Fibroblast of villous mesenchyme (primary cell): ENCODE results near the gene CFHR5. TPM values are rescaled to one million over a fixed set of nuclear protein-coding genes. Genes with fewer than 3 reads are reported as not detected.
A peak's percentile ranks its signal among the peaks of the same experiment; 100 is the strongest.
"Not testable (repeated sequence)": the region's sequence is repeated elsewhere in the genome, so short reads cannot be mapped to it uniquely, and the experiment has no call there.

Experiments used
- DNase-seq: peaks from one replicate; pipeline ENCODE4 v3.0.0-alpha.2; 2010; ENCODE audit warnings: low read depth
- H3K4me3 ChIP-seq: 2 replicates; pipeline ENCODE4 v1.5.1; 2011; ENCODE audit warnings: low read depth, mild to moderate bottlenecking, low read length
- CTCF ChIP-seq: IDR thresholded peaks from 2 replicates; pipeline ENCODE4 v1.5.1; 2012; ENCODE audit warnings: low read depth, mild to moderate bottlenecking, low read length; ENCODE audit not compliant: insufficient read depth
- total RNA-seq: library from RNA; depleted of rRNA; stranded (reverse); fragments of >200 nt; gene quantifications from 2 replicates; pipeline ENCODE4 v1.2.3, GENCODE V29; 2012

Gene CFHR5
- total RNA-seq, 1 donor = not detected

DNA sequence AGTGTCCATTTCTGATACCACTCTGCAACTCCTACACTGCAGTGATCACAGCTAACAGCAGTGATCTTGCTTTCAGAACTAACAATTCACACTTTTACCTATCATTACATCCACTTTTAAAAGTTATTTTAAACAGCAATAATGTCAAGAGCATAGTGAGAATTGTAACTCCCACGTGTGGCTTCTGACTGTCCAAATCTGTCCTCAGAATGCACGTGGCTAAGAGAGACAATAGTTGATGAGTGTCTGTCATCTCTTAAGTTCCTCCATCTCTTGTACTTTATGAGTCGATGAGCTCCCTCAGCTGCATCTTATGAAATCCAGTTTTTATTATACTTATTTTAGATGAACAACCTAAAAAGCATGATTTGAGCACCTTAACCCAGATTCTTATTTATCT is 16.5 kb upstream of the CFHR5 start:
- TF ChIP-seq CTCF = no peak
- no peak overlapping the region for H3K4me3 ChIP-seq
- no peak for DNase-seq

DNA sequence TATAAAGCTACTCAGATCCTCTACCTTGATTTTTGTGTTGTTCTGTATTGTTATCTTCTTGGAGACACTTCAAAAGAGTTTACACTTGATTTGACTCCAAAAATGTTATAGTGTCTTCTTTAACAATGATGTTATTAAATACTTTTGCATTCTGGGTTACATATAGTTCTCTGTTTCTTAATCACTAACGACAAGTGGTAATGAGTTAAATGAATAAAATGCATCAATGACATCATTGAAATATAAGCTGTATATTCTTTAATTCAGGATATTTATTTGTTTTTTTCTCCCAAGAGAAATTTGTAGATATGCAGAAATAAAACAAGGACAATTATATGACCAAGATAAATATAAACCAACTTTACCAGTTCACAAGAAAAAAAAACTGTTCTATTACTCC is 7.2 kb upstream of the CFHR5 start:
- no peak overlapping the region for H3K4me3 ChIP-seq
- no peak for TF ChIP-seq CTCF
- DNase-seq = no peak

GRCh38 chr1:196976278-196976677 is 1.1 kb upstream of the CFHR5 start:
- TF ChIP-seq CTCF = no peak
- H3K4me3 ChIP-seq = no peak overlapping the region
- DNase-seq = no peak

DNA sequence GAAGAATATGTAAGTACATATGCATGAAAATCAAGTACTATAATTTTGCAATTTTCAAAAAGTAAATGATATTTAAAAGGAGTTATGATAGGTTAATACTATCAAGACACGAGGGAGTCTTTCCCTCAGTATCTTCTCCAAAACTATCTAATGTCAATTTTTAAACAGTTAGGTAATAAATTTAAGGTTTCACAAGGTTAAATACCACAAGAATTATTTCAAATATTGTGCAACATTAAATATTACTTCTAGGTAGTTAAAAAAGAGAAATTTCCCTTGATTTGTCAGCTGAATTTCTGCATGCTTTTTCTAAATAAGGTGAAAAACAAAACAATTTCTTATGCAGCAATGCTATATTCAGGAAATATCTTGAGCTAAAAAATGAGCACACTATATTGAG is 3.5 kb downstream of the CFHR5 start:
- DNase-seq = no peak
- H3K4me3 ChIP-seq = no peak overlapping the region
- no peak for TF ChIP-seq CTCF

- H3K4me3 ChIP-seq, DNase-seq: not testable (repeated sequence)
These were observed 4.9 kb downstream of the CFHR5 start for GRCh38 chr1:196982247-196982646.

DNA sequence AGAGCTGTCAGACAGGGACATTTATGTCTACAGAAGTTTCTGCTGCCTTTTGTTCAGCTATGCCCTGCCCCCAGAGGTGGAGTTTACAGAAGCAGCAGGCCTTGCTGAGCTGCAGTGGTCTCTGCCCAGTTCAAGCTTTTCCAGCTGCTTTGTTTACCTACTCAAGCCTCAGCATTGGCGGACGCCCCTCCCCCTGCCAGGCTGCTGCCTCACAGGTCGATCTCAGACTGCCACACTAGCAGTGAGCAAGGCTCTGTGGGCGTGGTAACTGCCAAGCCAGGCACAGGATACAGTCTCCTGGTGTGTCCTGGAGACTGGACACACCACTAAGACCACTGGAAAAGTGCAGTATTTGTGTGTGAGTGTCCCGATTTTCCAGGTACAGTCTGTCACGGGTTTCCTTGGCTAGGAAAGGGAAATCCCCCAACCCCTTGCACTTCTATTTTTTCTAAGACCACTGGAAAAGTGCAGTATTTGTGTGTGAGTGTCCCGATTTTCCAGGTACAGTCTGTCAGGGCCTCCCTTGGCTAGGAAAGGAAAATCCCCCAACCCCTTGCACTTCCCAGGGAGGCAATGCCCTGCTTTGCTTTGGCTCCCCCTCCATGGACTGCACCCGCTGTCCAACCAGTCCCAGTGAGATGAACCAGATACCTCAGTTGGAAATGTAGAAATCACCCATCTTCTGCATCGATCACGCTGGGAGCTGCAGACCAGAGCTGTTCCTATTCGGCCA is 14.7 kb downstream of the CFHR5 start:
- DNase-seq = not testable (repeated sequence)

GRCh38 chr1:196993916-196994315 is 16.6 kb downstream of the CFHR5 start:
- no peak overlapping the region for H3K4me3 ChIP-seq
- TF ChIP-seq CTCF = no peak
- no peak for DNase-seq

More for the DNA sequence above, 14.7 kb downstream of the CFHR5 start:
- H3K4me3 ChIP-seq = not testable (repeated sequence)

DNA sequence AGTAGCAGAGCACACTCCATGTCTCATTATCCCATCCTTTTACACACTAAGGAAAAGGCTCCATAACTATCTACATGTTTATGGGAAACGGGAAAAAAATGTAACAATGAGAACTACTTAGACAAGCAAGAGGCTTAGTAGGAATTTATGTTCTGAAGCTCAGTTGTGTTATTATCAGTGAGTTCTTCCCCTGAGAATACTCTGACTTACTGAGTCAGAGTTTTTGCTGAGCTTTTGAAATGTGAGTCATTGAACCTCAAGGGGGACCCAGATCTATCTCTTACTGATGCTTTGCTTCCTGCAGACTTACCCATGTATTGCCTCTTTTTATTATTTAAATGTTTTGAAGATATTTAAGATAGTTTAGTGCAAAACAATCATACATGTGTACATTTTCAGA is 20.1 kb downstream of the CFHR5 start:
- H3K4me3 ChIP-seq = no peak overlapping the region
- TF ChIP-seq CTCF = no peak
- DNase-seq = peak; percentile 12
